GM18505 (cell line): Measurements from ENCODE around the gene SSBP1.
"Not testable (repeated sequence)": the region's sequence is repeated elsewhere in the genome, so short reads cannot be mapped to it uniquely, and the experiment has no call there.

Experiments
- ATAC-seq: cut with Tn5 transposase; IDR thresholded peaks from one replicate; pipeline ENCODE4 v1.9.1; 2021; ENCODE audit not compliant: unreplicated experiment
- POLR2A ChIP-seq: IDR thresholded peaks from 4 replicates; pipeline ENCODE4 v1.6.1; 2011; ENCODE audit warnings: borderline replicate concordance; ENCODE audit not compliant: insufficient read depth, insufficient read length; ENCODE audit errors: extremely low read depth

SSBP1 gene

GRCh38 chr7:141754939-141755338 is 16.8 kb downstream of the SSBP1 start:
- no peak for ATAC-seq

DNA sequence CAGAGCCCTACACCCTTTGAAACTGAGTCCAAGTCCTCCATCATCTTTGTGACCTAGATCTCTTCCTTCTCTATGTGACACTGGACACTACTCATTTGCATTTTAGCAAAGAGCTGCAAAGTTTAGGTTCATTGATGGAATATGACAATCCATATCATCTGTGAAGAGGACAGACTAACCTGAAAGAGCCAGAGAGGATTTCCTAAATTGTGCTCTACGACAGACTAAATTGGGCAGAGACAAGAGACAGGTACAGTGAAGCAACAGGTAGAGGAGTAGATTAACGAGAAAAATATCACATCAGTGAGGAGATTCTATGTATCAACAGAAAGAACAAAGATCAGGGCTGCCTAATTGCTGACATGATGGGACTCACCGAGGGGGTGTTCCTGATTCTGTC is 25.6 kb downstream of the SSBP1 start, which contains the start of gene TAS2R3:
Gene TAS2R3, plus strand, starts transcription at position 301 of the 400 bp plus-strand sequence. Its CDS starts 62 bp downstream, at position 363.
- TF ChIP-seq POLR2A: no peak
- ATAC-seq: no peak

More at GRCh38 chr7:141754939-141755338, 16.8 kb downstream of the SSBP1 start:
- TF ChIP-seq POLR2A: no peak

- ATAC-seq: not testable (repeated sequence)
Measured at GRCh38 chr7:141770083-141770583, 32.0 kb downstream of the SSBP1 start.

DNA sequence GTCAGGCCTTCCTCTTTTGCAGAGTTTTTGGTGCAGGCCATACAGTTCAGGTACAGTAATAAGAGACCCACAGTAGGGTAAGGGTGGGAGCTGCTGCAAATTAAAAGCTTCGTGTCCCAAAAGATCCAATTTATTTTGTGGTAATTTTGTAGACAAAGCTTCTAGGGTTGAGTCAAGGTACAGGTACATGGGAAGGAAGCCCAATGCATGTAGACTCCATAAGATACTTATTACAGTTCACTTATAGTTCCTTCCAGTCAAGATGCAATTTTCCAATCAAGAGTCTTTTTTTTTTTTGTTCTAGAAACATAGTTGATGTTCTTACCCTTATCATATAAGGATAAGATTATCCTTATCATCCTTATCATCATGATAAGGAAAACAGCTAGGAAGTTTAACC is 38.2 kb downstream of the SSBP1 start, which contains the start of gene TAS2R4:
Gene TAS2R4, plus strand, starts transcription at position 301 of the 400 bp plus-strand sequence. CDS start 1,815 bp downstream, outside the sequence.
- TF ChIP-seq POLR2A: no peak
- no peak for ATAC-seq

DNA sequence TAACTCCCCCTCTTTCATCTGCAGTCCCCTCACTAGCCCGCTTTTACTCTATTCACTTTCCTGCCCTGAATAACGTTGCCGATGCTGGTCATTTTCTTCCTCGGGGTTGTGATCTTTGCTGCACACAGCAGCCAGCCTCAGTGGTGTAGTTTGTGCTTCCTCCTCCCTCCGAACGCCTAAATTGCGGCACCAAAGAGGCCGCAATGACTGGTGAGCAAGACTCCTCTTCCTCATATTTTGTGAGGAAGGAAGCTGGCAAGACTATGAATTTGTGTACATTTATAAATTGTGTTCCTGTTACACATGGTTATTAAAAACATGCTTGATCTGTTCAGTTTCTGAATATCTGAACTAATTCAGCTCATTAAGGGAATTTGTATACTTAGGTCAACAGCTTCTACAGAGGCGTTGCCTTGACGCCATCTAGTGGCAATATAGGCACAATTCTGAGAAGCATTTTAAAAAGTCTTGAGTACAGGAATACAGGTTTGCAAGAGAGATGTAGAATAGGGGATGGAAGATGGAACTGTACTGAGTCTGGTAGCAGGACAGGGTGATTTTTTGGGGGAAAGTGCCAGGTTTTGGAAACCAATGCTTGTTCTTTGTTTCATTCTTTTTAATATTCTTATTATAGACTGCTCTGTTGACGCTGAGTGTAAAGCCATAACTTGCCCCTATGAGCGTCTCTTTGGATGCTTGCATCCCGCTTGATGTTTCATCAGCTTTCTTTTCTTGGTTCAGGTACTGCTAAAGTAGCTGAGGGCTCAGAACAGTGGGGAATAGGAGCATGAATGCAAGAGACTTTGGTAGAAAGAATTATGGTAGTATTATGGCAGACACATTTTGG is 47.8 kb downstream of the SSBP1 start:
- no peak for TF ChIP-seq POLR2A
- peak; percentile 68 for ATAC-seq

- no peak for ATAC-seq
- TF ChIP-seq POLR2A: no peak
Measured at GRCh38 chr7:141788296-141788695, 50.1 kb downstream of the SSBP1 start.

- no peak for TF ChIP-seq POLR2A
- no peak for ATAC-seq
Measured at GRCh38 chr7:141789917-141790316, 51.8 kb downstream of the SSBP1 start, which contains the start of gene TAS2R5. TSS of gene TAS2R5 (plus strand) at chr7:141790217. CDS start at chr7:141790362, 145 bp downstream.

DNA sequence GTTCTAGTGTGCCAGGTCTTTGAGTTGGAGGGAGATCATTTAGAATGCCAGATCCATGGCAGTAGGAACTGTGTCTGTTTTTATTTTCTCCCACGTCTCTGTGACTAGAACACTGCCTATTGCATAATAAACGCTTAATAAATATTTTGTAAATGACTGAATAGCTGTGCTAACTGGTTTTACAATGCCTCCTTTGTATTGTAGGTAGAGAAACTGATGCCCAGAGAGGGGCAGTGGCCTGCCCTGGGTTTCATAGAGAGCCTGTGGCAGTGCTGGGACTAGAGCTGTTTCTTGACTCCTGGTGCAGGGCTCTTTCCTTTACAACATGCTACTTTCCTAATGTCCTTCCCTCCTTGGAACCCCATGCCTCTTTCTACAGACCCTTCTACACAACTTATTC is 54.4 kb downstream of the SSBP1 start:
- ATAC-seq: no peak
- TF ChIP-seq POLR2A: no peak
